Measurements from ENCODE around the gene KLF7.
A peak's percentile ranks its signal among the peaks of the same experiment; 100 is the strongest.

KLF7 gene

DNA sequence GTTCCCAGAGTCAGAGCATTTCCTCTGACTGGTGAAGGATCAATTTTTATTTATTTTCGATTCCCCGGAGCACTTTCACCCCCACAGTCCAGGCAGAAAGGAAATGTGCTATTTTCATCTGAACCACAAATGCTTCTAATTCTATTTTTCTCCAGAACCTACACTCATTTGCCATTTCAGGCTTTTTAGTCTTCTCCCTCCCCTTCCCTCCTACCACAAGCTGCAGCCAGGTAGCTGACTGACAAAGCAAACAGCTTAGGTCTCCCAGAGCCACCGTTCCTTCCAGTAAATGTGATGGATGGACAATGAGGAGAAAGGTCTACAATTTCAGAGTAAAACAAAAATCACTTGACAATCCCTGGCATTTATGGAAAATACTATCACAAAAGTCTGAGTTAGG is 76.9 kb downstream of the KLF7 start:
- DNase-seq, result peak; percentile 25 to 88 (median 59)

- DNase-seq, result peak; percentile 29 to 70 (median 68)
Measured at GRCh38 chr2:207088276-207088675, 77.5 kb downstream of the KLF7 start.

- no peak for DNase-seq
Measured at GRCh38 chr2:207087046-207087902, 78.5 kb downstream of the KLF7 start.

GRCh38 chr2:207086136-207086535 is 79.6 kb downstream of the KLF7 start:
- peak in 1 of 3 experiments; percentile 3 for DNase-seq

DNA sequence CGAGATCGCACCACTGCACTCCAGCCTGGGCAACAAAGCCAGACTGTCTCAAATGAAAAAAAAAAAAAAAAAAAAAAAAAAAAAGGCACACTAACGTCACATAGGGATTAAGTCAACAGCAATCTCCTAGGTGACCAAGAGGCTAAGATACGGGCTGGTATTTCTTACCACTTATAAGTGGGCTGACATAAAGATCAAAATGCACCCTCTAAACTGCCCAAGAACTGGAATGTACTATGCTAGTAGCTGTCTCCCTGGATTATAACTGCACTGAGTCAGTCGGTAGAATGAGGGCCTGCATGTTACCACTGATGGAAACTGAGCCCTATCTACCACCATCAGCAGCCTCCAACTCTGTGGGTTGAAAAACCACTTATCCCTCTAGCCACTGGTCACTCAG is 80.6 kb downstream of the KLF7 start:
- DNase-seq, result no peak

- no peak for DNase-seq
Measured at GRCh38 chr2:207083361-207084110, 82.2 kb downstream of the KLF7 start.

GRCh38 chr2:207082619-207083018 is 83.1 kb downstream of the KLF7 start:
- DNase-seq, result no peak

DNA sequence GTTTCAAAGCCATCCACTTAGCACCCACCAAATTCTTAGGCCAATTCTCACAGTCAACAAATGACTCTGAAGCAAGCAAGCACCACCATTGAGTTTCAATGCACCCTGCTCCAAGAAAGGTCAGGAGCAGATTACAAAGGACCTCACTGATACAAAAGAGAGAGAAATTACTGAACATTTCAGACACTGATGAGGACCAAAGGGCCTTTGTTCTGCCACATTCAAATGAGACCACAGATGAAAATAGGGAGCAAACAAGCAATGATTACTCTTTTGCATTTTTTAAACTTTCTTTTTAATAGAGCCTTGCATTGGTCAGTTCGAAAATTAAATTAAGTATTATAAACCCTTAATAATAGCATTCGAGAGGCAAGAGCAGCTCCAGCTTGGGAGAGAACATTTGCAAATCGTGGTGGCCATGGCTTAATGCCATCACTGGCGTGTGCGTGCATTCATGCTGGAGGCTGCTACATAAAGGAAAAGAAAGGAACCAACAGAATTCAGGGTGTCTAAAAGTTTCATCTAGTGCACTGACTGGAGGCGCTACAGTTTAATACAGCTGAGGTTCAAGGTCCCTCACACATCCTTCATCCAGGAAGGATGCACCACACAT is 87.5 kb downstream of the KLF7 start:
- DNase-seq, result no peak

DNA sequence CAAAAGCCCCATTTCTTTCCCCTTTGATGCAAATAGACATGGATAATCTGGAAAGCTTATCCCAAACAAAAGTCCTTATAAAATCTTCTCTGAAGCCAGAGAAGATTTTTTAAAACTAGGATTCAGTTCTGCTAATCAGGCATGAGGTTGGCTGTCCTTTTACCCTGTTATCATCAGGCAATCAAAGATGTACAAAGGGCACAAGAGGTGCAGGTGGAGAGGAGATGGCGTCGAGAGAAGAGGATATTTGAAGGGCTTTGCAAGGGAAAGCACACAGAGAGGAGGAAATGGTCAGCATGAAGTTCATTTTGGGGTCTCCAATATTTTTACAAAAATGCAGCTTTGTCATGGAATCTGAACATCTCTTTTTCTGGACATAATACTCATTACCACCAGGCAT is 88.5 kb downstream of the KLF7 start:
- no peak for DNase-seq

- no peak for DNase-seq
Measured at GRCh38 chr2:207075456-207075855, 90.3 kb downstream of the KLF7 start.

DNA sequence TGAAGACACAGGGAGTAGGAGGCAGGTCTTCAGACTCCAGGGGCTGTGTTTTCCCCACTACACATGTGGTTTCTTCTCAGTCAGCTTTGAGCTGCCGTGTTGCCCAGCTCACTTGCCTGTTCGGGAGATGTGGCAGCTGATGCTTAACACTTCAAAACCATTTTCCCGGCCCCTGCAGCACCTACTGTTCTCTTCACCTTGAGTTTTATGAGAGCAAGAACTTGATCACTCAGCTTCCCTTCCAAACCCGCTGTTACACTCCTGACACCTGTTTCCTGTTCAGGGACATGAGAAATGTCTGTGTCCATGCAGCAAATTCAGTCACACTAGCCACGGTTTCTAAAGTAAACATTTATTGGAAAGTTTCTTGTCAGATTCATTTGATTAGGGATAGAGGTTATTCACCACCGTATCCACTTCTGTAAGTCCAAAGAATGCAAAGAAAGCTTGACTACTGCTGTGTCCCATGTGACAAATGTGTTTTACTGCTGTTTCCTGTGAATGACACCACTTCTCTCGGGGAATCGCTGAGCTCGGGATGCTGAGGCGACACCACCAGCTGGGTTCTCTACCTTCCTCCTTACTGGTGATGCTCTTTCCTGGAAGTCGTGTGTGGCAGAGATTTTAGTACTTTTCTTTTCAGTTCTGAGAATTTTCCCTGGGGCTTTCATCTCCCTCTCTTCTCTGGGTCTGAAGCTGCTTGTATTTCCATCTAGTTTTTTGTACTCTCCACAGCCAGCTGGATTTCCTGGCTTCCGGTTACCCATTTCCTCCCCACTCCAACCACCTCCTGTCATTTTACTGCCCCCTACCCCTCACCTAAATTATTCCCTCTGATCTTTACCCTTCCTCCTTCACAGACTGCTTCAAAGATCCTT is 91.7 kb downstream of the KLF7 start:
- DNase-seq, result peak; percentile 8 to 86 (median 67)

DNA sequence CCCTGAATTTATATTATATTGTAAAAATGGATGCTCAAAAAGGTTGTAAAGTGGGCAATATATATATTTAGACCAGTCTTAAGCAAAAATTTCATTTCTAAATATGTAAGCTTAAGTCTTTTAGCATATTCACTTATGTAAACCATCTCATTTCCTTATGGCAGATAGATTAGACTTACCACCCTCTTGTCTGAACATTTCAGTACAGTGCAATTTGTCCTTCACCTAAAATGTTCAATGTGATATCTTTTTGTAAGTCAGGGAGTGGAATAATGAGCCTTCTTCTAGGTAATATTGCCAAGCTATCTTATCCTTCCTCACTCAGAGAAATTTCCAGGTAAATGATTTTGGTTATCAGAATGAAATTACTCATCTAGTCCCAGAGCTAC is 92.3 kb downstream of the KLF7 start:
- no peak for DNase-seq

DNA sequence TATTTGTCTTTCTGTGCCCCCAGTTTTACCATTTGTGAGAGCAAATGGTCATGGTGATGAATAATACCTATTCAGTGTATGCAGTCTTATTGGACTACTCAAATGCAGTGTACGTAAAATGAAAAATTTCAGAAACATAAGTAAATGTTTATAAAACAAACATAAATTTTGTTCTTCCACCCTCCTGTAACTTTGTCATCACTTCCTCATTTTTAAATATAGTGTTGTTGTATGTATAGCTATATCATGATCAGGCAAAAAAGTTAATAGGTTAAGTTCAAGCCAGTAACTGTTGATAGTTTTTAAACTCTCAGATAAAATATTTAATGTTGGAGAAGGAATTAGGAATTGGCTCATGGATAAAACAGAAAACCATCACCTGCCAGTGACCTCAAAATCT is 93.2 kb downstream of the KLF7 start:
- DNase-seq, result no peak

DNA sequence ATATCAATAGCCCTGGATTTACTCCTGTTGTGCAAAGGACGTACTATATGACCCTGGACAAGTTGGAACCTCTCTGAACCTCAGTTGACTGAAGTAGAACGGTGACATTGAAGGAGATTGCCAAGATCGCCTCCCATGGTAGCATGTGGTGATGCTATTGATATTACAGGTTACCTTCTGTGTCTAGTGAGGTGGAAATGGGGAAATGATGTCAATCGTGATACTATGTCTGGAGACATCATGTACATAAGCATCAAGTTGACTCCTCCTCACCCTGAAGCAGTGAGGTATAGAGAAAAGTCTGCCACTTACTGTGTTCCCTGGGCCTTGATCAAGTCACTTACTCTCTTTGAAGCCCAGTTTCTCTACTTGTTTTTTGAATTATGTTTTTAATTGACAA is 93.9 kb downstream of the KLF7 start:
- DNase-seq, result no peak

GRCh38 chr2:207067473-207067872 is 98.3 kb downstream of the KLF7 start:
- no peak for DNase-seq

GRCh38 chr2:207066791-207067460 is 98.8 kb downstream of the KLF7 start:
- DNase-seq, result peak in 2 of 3 experiments; percentile 7 to 58

GRCh38 chr2:207066166-207066565 is 99.6 kb downstream of the KLF7 start:
- DNase-seq, result no peak

DNA sequence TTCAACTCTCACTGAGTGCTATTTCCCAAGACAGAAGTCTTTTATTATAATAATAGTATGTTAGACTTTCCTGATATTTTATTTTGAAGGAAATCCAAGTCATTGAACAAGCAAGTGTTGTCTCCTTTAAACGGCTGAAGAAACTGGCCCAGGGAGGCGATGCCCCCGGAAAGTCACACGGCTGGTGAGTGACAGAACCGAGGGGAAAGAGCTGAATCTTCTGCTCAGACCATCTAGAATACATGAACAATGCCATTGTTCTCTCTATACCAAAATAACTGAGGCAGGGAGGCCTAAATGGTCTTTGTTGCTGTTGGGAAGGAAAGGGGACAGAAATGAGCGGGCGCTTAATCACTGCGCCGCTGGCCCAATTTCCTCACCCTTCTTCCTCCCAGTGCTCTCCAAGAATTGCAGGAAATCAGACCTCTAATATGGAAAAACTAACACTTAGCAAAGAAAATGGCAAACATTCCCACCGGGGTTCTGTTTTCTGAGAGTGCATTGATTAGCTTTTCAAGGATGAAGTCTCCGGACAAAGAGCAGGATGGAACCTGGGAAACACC is 101.5 kb downstream of the KLF7 start:
- DNase-seq, result no peak

DNA sequence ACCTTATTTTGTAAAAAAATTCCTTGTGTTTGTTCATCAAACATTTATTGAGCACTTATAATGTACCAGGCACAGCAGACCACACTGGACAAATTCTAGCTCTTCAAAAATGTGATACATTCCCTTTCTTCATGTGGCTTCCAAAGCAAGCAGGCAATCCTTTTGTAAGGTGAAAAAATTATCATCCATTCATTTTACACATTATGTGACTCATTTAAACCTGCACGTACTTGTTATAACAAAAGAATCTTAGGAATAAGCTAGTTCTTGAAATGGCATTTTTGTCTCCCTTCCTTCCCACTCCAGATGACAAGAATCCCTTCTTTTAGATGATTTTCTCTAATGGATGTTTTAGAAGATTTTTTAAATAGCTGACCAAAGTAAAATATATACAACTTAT is 104.6 kb downstream of the KLF7 start:
- DNase-seq, result no peak

- no peak for DNase-seq
Measured at GRCh38 chr2:207055257-207055656, 110.5 kb downstream of the KLF7 start.

DNA sequence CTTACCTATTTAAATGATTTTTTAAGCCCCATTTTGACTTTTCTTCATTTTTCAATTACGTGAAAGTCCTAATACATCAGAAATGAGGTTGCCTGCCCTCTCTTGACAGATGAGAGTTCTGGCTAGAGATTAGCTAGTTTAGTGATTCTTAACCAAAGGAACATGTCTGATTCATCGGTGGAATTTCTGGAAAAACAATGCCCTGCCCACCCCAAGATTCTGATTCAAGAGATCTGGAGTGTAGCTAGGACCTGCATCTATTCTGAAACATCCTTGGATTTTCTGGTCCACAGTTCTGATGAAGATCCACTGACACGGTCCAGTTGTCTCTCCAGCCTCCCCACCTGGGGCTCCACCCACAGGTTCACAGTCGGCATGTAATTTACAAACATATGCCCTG is 111.2 kb downstream of the KLF7 start:
- no peak for DNase-seq

Measured in NCI-H1417 (cell line).